Stimulated activated CD4-positive, alpha-beta T cell treated with anti-CD3 and anti-CD28 coated beads, TNF-alpha, amount 100 ng/mL, for 1 hour (primary cell): ENCODE data around the gene PRMT7.

Experiments used
- DNase-seq, 3 donors: peaks; one replicate each; pipeline ENCODE4 v3.0.0-alpha.2; 2020; ENCODE audit warnings: low read depth in 3 of 3, low spot score in 1 of 3

Gene PRMT7

GRCh38 chr16:68388124-68388523 is 77.3 kb downstream of the PRMT7 start:
- no peak for DNase-seq

DNA sequence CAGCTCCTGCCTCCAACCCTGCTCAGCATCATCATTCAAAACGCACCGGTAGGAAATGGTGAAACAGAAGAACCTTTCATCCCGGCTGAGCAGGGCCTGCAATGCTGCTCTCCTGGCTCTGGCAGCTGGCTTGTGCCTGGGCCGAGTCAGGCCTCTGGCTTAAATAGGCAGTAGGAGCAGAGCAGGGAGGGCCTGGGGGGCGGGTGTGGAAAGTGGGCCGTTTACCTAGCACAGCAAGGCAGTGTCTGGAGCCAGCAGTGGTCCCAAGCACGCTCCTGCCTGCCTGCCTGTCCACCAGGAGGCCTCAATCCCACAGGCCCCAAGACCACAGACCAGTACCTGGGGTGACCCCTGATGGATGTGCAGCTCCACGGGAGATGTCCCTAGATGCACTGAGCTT is 78.2 kb downstream of the PRMT7 start:
- no peak for DNase-seq

GRCh38 chr16:68389750-68390371 is 79.0 kb downstream of the PRMT7 start:
- DNase-seq, result no peak

GRCh38 chr16:68393333-68393732 is 82.5 kb downstream of the PRMT7 start:
- no peak for DNase-seq

DNA sequence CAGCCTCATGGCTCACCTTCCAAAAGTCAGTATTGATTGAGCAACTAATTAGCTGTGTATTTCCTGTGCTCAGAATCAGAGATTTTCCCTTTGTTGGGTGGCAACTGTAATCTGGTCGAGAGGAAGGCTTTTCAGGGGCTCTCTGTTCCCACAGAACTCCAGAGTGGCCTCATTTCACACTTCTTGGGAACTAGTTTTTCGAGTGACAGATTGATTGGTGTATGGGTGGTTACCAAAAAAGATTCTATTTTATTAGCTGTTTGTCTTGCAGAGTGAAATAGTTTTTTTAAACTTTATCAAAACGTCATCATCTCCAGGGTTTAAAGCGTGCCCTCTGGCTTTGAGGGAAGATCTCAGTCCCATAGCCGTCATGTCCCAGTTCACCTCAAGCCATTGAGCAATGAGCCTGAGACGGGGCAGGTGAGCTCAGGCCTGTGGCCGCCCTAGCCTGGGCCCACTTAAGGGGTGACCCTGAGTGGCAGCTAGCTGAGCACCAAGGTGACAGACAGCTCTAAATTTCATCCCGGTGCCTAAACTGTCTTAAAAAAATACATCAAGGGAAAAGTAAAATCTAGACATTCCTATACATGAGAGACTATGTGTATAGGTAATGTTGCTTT is 84.5 kb downstream of the PRMT7 start:
- DNase-seq, result no peak

- DNase-seq, result no peak
Measured at GRCh38 chr16:68395815-68396214, 85.0 kb downstream of the PRMT7 start.

DNA sequence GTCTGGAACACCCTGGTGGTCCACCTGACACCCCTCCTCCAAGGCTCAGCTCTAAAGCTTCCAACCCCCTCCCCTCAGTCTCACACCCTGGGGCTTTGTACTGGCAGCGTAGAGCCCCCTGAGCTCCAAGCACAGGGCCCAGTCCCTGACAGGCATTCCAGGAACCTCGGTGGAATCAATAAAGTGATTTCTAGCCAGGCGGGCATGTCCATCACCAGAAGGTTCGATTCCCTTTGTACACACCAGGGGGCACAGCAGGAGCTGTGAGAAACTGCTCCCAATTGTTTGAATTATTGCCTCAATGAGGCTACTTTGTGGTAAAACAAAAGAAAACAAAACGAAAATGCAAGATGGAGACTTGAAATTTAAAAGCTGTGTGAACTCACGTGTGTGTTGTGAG is 85.7 kb downstream of the PRMT7 start:
- DNase-seq, result peak in 2 of 3 donors; percentile 14 to 24

DNA sequence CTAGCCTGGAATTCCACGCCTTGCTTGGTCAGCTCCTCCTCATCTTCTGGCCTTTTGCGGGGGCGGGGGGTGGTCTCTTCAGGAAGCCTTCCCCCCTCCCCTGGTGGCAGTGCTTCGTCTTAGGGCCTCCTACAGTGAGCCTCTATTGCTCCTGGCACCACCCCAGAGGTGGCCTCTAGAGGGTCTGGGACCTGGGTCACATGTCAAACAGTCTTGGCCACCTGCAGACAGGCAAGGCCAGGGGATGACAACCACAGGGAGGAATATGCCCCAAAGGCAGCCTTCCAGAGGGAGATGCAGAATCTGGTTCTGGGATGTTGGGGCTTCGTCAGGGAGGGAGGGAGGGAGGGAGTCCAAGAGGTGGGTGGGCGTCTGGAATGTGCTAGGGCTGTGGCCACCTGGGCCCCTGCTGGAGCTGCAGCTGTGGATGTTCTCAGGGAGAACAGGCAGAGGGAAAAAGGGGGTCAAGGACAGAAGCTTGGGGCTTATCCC is 86.9 kb downstream of the PRMT7 start:
- no peak for DNase-seq

GRCh38 chr16:68399456-68399855 is 88.6 kb downstream of the PRMT7 start:
- DNase-seq, result no peak

DNA sequence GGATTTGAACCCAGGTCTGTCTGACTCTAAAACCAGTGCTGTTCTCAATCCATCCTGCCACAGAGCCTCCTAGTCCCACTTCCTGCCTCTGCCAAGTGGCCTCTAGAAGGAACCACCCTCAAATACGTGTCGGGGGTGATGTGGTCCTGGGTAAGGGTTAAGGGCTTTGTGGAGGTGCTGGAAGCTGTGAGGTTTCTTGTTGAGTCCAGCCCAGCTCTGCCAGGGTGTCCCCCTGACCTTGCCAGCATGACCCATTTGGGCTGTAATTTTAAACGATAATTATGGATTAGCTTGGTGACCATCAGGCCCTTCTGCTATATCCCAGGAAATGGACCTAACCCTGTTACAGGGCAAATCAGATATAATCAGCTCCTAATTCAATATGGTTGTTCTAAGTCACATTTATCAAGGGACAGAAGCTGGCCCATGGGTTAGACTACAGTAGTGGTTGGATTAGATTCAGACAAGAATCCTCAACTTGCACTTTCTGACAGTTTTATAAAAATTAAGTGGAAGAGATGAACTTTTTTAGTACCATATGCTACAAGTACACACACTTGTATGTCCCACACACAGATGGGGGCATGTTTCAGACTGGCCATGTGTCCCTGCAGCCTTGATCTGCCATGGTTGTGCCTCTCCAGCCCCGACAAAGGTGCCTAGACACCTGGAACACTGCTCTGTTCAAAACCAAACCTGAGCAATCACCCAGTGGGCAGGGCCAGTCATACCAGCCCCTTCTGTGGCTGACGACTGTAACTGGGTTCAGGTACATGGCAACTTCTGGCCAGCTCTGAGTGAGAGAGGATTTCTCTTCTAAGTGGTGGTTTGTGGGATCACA is 89.5 kb downstream of the PRMT7 start:
- DNase-seq, result no peak

GRCh38 chr16:68400924-68401460 is 90.2 kb downstream of the PRMT7 start:
- no peak for DNase-seq

- DNase-seq, result no peak
Measured at GRCh38 chr16:68401871-68402747, 91.3 kb downstream of the PRMT7 start.

DNA sequence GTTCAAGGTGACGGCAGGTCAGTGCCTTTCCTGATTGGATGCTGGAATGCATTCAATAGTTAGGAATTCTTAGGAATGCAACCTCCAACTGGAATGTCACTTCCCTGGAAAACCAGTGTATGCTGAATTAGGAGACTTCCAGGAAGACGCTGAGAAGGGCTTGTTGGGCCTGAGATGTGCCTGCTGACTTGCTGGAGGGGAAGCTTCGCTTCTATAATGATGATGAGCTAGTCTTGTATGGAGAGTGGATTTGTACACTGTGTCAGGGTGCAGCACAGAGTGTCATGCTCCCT is 91.9 kb downstream of the PRMT7 start:
- DNase-seq, result no peak

- no peak for DNase-seq
Measured at GRCh38 chr16:68403177-68403576, 92.4 kb downstream of the PRMT7 start.

GRCh38 chr16:68403704-68404103 is 92.9 kb downstream of the PRMT7 start:
- no peak for DNase-seq

GRCh38 chr16:68404736-68405345 is 94.0 kb downstream of the PRMT7 start:
- DNase-seq, result no peak

DNA sequence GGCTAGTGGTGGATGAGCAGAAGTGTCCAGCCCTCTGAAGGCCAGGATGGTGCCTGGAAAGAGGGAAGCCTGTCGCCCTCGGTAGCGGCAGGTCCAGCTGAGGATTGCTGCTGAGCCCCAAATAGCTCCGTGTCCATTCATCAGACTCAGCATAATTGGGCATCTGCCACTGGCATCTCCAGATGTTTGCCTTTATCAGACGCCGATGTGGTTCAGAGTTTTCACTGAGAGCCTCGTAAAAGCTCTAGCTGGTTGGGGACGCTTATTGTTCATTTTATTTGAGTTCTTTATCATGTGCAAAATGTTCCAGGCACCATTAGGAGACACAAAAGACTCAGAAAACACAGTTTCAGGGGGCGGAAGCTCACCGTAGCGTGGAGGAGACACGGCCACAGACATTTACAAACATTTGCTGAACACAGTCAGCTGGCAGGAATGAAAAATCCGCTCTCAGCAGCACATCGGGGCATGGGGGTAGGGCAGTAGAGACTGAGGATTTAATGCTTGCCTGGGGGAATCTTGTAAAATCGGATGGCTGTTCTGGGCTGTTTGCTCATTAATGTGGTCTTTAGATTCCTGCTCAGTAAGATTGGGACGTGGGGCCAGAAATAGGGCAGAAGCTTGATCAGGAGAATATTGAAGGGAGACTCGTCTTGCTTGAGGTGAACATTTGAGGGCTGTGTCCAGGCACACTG is 95.8 kb downstream of the PRMT7 start:
- no peak for DNase-seq
